Astrocyte (in vitro differentiated cells and primary cell): ENCODE data around the gene SHISA3. TPM values are rescaled to one million over a fixed set of nuclear protein-coding genes. Genes with fewer than 3 reads are reported as not detected.

Source experiments
- DNase-seq: peaks from one replicate; pipeline ENCODE4 v3.0.0-alpha.2; 2010; ENCODE audit warnings: low read depth
- FAIRE-seq: peaks from 2 replicates; lab custom pipeline; 2011; peaks lifted over from hg19 to GRCh38; lab: Jason Lieb, UNC
- H2AFZ ChIP-seq: 2 replicates; pipeline ENCODE4 v1.6.0; 2012; ENCODE audit warnings: low read depth, low read length, inconsistent platforms
- H3K27ac ChIP-seq: 2 replicates; pipeline ENCODE4 v1.5.1; 2011; ENCODE audit warnings: low read depth, low read length, inconsistent platforms
- H3K27me3 ChIP-seq: 2 replicates; pipeline ENCODE4 v1.6.0; 2011; ENCODE audit warnings: low read length, inconsistent platforms; ENCODE audit not compliant: insufficient read depth
- H3K36me3 ChIP-seq: 2 replicates; pipeline ENCODE4 v1.5.1; 2011; ENCODE audit warnings: low read length, inconsistent platforms; ENCODE audit not compliant: insufficient read depth
- H3K4me1 ChIP-seq: 2 replicates; pipeline ENCODE4 v1.5.1; 2011; ENCODE audit warnings: low read length, inconsistent platforms; ENCODE audit not compliant: insufficient read depth
- H3K4me2 ChIP-seq: 2 replicates; pipeline ENCODE4 v1.6.0; 2012; ENCODE audit warnings: low read length, inconsistent platforms
- H3K4me3 ChIP-seq: 2 replicates; pipeline ENCODE4 v1.5.1; 2011; ENCODE audit warnings: low read depth, mild to moderate bottlenecking, low read length, inconsistent platforms; ENCODE audit not compliant: insufficient read depth
- H3K79me2 ChIP-seq: 2 replicates; pipeline ENCODE4 v1.6.0; 2012; ENCODE audit warnings: mild to moderate bottlenecking, low read length, inconsistent platforms; ENCODE audit not compliant: insufficient read depth
- H3K9ac ChIP-seq: 2 replicates; pipeline ENCODE4 v1.6.0; 2012; ENCODE audit warnings: mild to moderate bottlenecking, low read length, inconsistent platforms
- H3K9me3 ChIP-seq: 2 replicates; pipeline ENCODE4 v1.5.1; 2012; ENCODE audit warnings: low read depth, mild to moderate bottlenecking, low read length, inconsistent platforms; ENCODE audit not compliant: insufficient read depth
- H4K20me1 ChIP-seq: 2 replicates; pipeline ENCODE4 v1.6.0; 2012; ENCODE audit warnings: low read length, inconsistent platforms; ENCODE audit not compliant: insufficient read depth
- H3K27ac Mint-ChIP-seq: one replicate; pipeline ENCODE4 v1.8.0; 2021; ENCODE audit warnings: mild to moderate bottlenecking, mixed read lengths; ENCODE audit not compliant: unreplicated experiment
- H3K27me3 Mint-ChIP-seq: one replicate; pipeline ENCODE4 v1.8.0; 2021; ENCODE audit warnings: low read depth, mixed read lengths; ENCODE audit not compliant: unreplicated experiment
- H3K36me3 Mint-ChIP-seq: one replicate; pipeline ENCODE4 v1.8.0; 2021; ENCODE audit warnings: low read depth, mixed read lengths; ENCODE audit not compliant: unreplicated experiment
- H3K4me1 Mint-ChIP-seq: one replicate; pipeline ENCODE4 v1.8.0; 2021; ENCODE audit warnings: low read depth, mixed read lengths; ENCODE audit not compliant: unreplicated experiment
- H3K4me3 Mint-ChIP-seq: one replicate; pipeline ENCODE4 v1.8.0; 2021; ENCODE audit warnings: mild to moderate bottlenecking, moderate library complexity, mixed read lengths; ENCODE audit not compliant: unreplicated experiment
- H3K9me3 Mint-ChIP-seq: one replicate; pipeline ENCODE4 v1.8.0; 2021; ENCODE audit warnings: mild to moderate bottlenecking, mixed read lengths; ENCODE audit not compliant: unreplicated experiment
- CTCF ChIP-seq: IDR thresholded peaks from 2 replicates; pipeline ENCODE4 v1.5.1; 2011; ENCODE audit warnings: low read depth, mild to moderate bottlenecking, inconsistent platforms, low read length, moderate library complexity; ENCODE audit not compliant: insufficient read depth
- EZH2 ChIP-seq: IDR thresholded peaks from 2 replicates; pipeline ENCODE4 v1.6.1; 2012; ENCODE audit warnings: mild to moderate bottlenecking, low read length, inconsistent platforms; ENCODE audit not compliant: insufficient read depth
- total RNA-seq: library from RNA; stranded (reverse); gene quantifications from 2 replicates; pipeline ENCODE4 v1.2.1, GENCODE V29; 2021

The SHISA3 gene
- total RNA-seq, 1 donor from 2014 or later, result not detected

- Histone ChIP-seq H3K4me2 (no peak overlapping the region), H3K9ac (no peak overlapping the region), H3K79me2 (no peaks in the 10 kb centered on the region), H3K27me3 (peaks cover 12% of the 10 kb centered on the region), H4K20me1 (no peaks in the 10 kb centered on the region), H3K9me3 (no peaks in the 10 kb centered on the region), H3K27ac (no peak overlapping the region), H2AFZ (no peak overlapping the region), H3K4me3 (no peak overlapping the region), H3K36me3 (no peaks in the 10 kb centered on the region), H3K4me1 (no peaks in the 10 kb centered on the region)
- Mint-ChIP-seq H3K27ac (no peak overlapping the region), H3K4me3 (no peak overlapping the region), H3K27me3 (peaks cover 26% of the 10 kb centered on the region), H3K4me1 (peaks cover 4% of the 10 kb centered on the region), H3K36me3 (no peaks in the 10 kb centered on the region), H3K9me3 (no peaks in the 10 kb centered on the region)
- no peak for TF ChIP-seq CTCF
- no peak for TF ChIP-seq EZH2
- DNase-seq (no peak), FAIRE-seq (no peak)
Measured at GRCh38 chr4:42390622-42391354, 6.5 kb upstream of the SHISA3 start.

GRCh38 chr4:42391355-42391664, 6.0 kb upstream of the SHISA3 start:
- Mint-ChIP-seq H3K4me3 (no peak overlapping the region), H3K4me1 (peaks cover 4% of the 10 kb centered on the region), H3K27ac (no peak overlapping the region), H3K9me3 (no peaks in the 10 kb centered on the region), H3K27me3 (peaks cover 30% of the 10 kb centered on the region), H3K36me3 (no peaks in the 10 kb centered on the region)
- Histone ChIP-seq H3K79me2 (no peaks in the 10 kb centered on the region), H3K4me1 (no peaks in the 10 kb centered on the region), H3K4me3 (no peak overlapping the region), H3K27ac (no peak overlapping the region), H2AFZ (no peak overlapping the region), H3K36me3 (no peaks in the 10 kb centered on the region), H3K4me2 (no peak overlapping the region), H3K9me3 (no peaks in the 10 kb centered on the region), H3K27me3 (peaks cover 17% of the 10 kb centered on the region), H4K20me1 (no peaks in the 10 kb centered on the region), H3K9ac (no peak overlapping the region)
- DNase-seq (no peak), FAIRE-seq (no peak)
- no peak for TF ChIP-seq EZH2
- no peak for TF ChIP-seq CTCF

GRCh38 chr4:42391981-42392380, 5.3 kb upstream of the SHISA3 start:
- no peaks in the 10 kb centered on the region for H4K20me1 ChIP-seq
- H3K36me3 ChIP-seq, result no peaks in the 10 kb centered on the region
- H3K4me2 ChIP-seq, result no peak overlapping the region
- FAIRE-seq, result no peak
- no peak for TF ChIP-seq CTCF
- H3K4me1 ChIP-seq, result peaks cover 5% of the 10 kb centered on the region
- no peak for DNase-seq
- peaks cover 34% of the 10 kb centered on the region for H3K27me3 Mint-ChIP-seq
- H3K27ac ChIP-seq, result no peak overlapping the region
- peaks cover 4% of the 10 kb centered on the region for H3K4me1 Mint-ChIP-seq
- no peaks in the 10 kb centered on the region for H3K36me3 Mint-ChIP-seq
- H3K9me3 ChIP-seq, result no peaks in the 10 kb centered on the region
- H2AFZ ChIP-seq, result no peak overlapping the region
- no peak overlapping the region for H3K4me3 Mint-ChIP-seq
- no peaks in the 10 kb centered on the region for H3K9me3 Mint-ChIP-seq
- H3K79me2 ChIP-seq, result no peaks in the 10 kb centered on the region
- H3K27ac Mint-ChIP-seq, result no peak overlapping the region
- H3K9ac ChIP-seq, result no peak overlapping the region
- H3K4me3 ChIP-seq, result no peak overlapping the region
- H3K27me3 ChIP-seq, result peaks cover 24% of the 10 kb centered on the region
